Measurements from ENCODE around the gene GPR31. TPM values are rescaled to one million over a fixed set of nuclear protein-coding genes. Genes with fewer than 3 reads are reported as not detected.

The GPR31 gene
- polyA plus RNA-seq, 1 donor: not detected

GRCh38 chr6:167165858-167166471 is 8.2 kb upstream of the GPR31 start:
- no peak for DNase-seq (ENCODE audit: low read depth)

GRCh38 chr6:167164261-167164660 is 6.5 kb upstream of the GPR31 start:
- no peak for DNase-seq (ENCODE audit: low read depth)

GRCh38 chr6:167163476-167164011 is 5.8 kb upstream of the GPR31 start:
- DNase-seq (ENCODE audit: low read depth): no peak

GRCh38 chr6:167162591-167162990 is 4.8 kb upstream of the GPR31 start:
- DNase-seq (ENCODE audit: low read depth): no peak

GRCh38 chr6:167161851-167162467 is 4.2 kb upstream of the GPR31 start:
- DNase-seq (ENCODE audit: low read depth): no peak

- no peak for DNase-seq (ENCODE audit: low read depth)
Observed at GRCh38 chr6:167157414-167157813, 366 bp downstream of the GPR31 start.

- DNase-seq (ENCODE audit: low read depth): no peak
Observed at GRCh38 chr6:167154895-167155294, 2.9 kb downstream of the GPR31 start.

- DNase-seq (ENCODE audit: low read depth): no peak
Observed at GRCh38 chr6:167154291-167154690, 3.5 kb downstream of the GPR31 start.

- no peak for DNase-seq (ENCODE audit: low read depth)
Observed at GRCh38 chr6:167153521-167153959, 4.2 kb downstream of the GPR31 start.

- no peak for DNase-seq (ENCODE audit: low read depth)
Observed at GRCh38 chr6:167152862-167153261, 4.9 kb downstream of the GPR31 start.

- no peak for DNase-seq (ENCODE audit: low read depth)
Observed at GRCh38 chr6:167151648-167152047, 6.1 kb downstream of the GPR31 start.

GRCh38 chr6:167150941-167151549 is 6.7 kb downstream of the GPR31 start:
- DNase-seq (ENCODE audit: low read depth): no peak

- no peak for DNase-seq (ENCODE audit: low read depth)
Observed at GRCh38 chr6:167148997-167149396, 8.8 kb downstream of the GPR31 start.

- DNase-seq (ENCODE audit: low read depth): no peak
Observed at GRCh38 chr6:167148021-167148420, 9.8 kb downstream of the GPR31 start.

GRCh38 chr6:167146977-167147376 is 10.8 kb downstream of the GPR31 start:
- DNase-seq (ENCODE audit: low read depth): no peak

- DNase-seq (ENCODE audit: low read depth): no peak
Observed at GRCh38 chr6:167146135-167146534, 11.6 kb downstream of the GPR31 start.

- no peak for DNase-seq (ENCODE audit: low read depth)
Observed at GRCh38 chr6:167145461-167145860, 12.3 kb downstream of the GPR31 start.

GRCh38 chr6:167143041-167143440 is 14.7 kb downstream of the GPR31 start:
- DNase-seq (ENCODE audit: low read depth): no peak

GRCh38 chr6:167142433-167142761 is 15.4 kb downstream of the GPR31 start:
- no peak for DNase-seq (ENCODE audit: low read depth)

- DNase-seq (ENCODE audit: low read depth): no peak
Observed at GRCh38 chr6:167141667-167142432, 15.9 kb downstream of the GPR31 start.

- no peak for DNase-seq (ENCODE audit: low read depth)
Observed at GRCh38 chr6:167140589-167141474, 16.9 kb downstream of the GPR31 start.

Data from forelimb muscle (tissue), 1 donor.